ENCODE measurements around the gene OR52K2.

OR52K2 gene

GRCh38 chr11:4416816-4417215 is 32.3 kb upstream of the OR52K2 start:
- ATAC-seq: no peak
- no peak for TF ChIP-seq SNAI2 (CRISPR knock-in tag; IDR thresholded peaks at IDR 0.05)
- no peak for TF ChIP-seq ZFP30 (CRISPR knock-in tag; IDR thresholded peaks at IDR 0.05)
- no peak for TF ChIP-seq ISL1 (CRISPR knock-in tag; IDR thresholded peaks at IDR 0.05)
- no peak for TF ChIP-seq RARB (CRISPR knock-in tag; IDR thresholded peaks at IDR 0.05)
- TF ChIP-seq GLIS3 (CRISPR knock-in tag; IDR thresholded peaks at IDR 0.05): no peak
- no peak for TF ChIP-seq ESRRG (CRISPR knock-in tag; IDR thresholded peaks at IDR 0.05)
- TF ChIP-seq PATZ1 (CRISPR knock-in tag; IDR thresholded peaks at IDR 0.05; ENCODE audit: borderline replicate concordance): no peak
- no peak for TF ChIP-seq CREB5 (CRISPR knock-in tag; IDR thresholded peaks at IDR 0.05; ENCODE audit: low read depth)
- no peak for TF ChIP-seq TOX (CRISPR knock-in tag; IDR thresholded peaks at IDR 0.05; ENCODE audit: borderline replicate concordance)
- no peak for TF ChIP-seq OSR1 (CRISPR knock-in tag; IDR thresholded peaks at IDR 0.05)
- no peak for TF ChIP-seq ARNTL (CRISPR knock-in tag; IDR thresholded peaks at IDR 0.05; ENCODE audit: borderline replicate concordance, low read depth)
- no peak for TF ChIP-seq BACH2 (CRISPR knock-in tag; IDR thresholded peaks at IDR 0.05; ENCODE audit: borderline replicate concordance)
- no peak for TF ChIP-seq PPARA (CRISPR knock-in tag; IDR thresholded peaks at IDR 0.05; ENCODE audit: borderline replicate concordance)
- TF ChIP-seq ZFP3 (CRISPR knock-in tag; IDR thresholded peaks at IDR 0.05): no peak
- no peak for TF ChIP-seq ZNF565 (CRISPR knock-in tag; conservative IDR thresholded peaks at IDR 0.05; ENCODE audit: low read depth)
- TF ChIP-seq CSDC2 (CRISPR knock-in tag; IDR thresholded peaks at IDR 0.05): no peak
- no peak for TF ChIP-seq POU6F1 (CRISPR knock-in tag; IDR thresholded peaks at IDR 0.05; ENCODE audit: borderline replicate concordance, low read depth)
- TF ChIP-seq, protein P1, sequence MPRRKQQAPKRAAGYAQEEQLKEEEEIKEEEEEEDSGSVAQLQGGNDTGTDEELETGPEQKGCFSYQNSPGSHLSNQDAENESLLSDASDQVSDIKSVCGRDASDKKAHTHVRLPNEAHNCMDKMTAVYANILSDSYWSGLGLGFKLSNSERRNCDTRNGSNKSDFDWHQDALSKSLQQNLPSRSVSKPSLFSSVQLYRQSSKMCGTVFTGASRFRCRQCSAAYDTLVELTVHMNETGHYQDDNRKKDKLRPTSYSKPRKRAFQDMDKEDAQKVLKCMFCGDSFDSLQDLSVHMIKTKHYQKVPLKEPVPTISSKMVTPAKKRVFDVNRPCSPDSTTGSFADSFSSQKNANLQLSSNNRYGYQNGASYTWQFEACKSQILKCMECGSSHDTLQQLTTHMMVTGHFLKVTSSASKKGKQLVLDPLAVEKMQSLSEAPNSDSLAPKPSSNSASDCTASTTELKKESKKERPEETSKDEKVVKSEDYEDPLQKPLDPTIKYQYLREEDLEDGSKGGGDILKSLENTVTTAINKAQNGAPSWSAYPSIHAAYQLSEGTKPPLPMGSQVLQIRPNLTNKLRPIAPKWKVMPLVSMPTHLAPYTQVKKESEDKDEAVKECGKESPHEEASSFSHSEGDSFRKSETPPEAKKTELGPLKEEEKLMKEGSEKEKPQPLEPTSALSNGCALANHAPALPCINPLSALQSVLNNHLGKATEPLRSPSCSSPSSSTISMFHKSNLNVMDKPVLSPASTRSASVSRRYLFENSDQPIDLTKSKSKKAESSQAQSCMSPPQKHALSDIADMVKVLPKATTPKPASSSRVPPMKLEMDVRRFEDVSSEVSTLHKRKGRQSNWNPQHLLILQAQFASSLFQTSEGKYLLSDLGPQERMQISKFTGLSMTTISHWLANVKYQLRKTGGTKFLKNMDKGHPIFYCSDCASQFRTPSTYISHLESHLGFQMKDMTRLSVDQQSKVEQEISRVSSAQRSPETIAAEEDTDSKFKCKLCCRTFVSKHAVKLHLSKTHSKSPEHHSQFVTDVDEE (CRISPR knock-in tag; IDR thresholded peaks at IDR 0.05): no peak
- TF ChIP-seq CSRNP3 (CRISPR knock-in tag; IDR thresholded peaks at IDR 0.05): no peak

- TF ChIP-seq BACH2 (CRISPR knock-in tag; IDR thresholded peaks at IDR 0.05; ENCODE audit: borderline replicate concordance) (no peak), ISL1 (CRISPR knock-in tag; IDR thresholded peaks at IDR 0.05) (no peak), OSR1 (CRISPR knock-in tag; IDR thresholded peaks at IDR 0.05) (no peak), TOX (CRISPR knock-in tag; IDR thresholded peaks at IDR 0.05; ENCODE audit: borderline replicate concordance) (no peak), RARB (CRISPR knock-in tag; IDR thresholded peaks at IDR 0.05) (no peak), POU6F1 (CRISPR knock-in tag; IDR thresholded peaks at IDR 0.05; ENCODE audit: borderline replicate concordance, low read depth) (no peak), ZNF565 (CRISPR knock-in tag; conservative IDR thresholded peaks at IDR 0.05; ENCODE audit: low read depth) (no peak), PATZ1 (CRISPR knock-in tag; IDR thresholded peaks at IDR 0.05; ENCODE audit: borderline replicate concordance) (no peak), GLIS3 (CRISPR knock-in tag; IDR thresholded peaks at IDR 0.05) (no peak)
- ATAC-seq: no peak
These were observed 30.7 kb upstream of the OR52K2 start for GRCh38 chr11:4418403-4418802.

All from SK-N-SH treated with all-trans-retinoic acid at 6 μM for 48 hours (cell line).